Left lung (tissue), 10 donors: ENCODE measurements around the gene TRMT112. TPM values are rescaled to one million over a fixed set of nuclear protein-coding genes. Genes with fewer than 3 reads are reported as not detected.

Experiments used
- ATAC-seq: fragments of 200-7000 bp; cut with Tn5 transposase; one replicate; pipeline ENCODE4 v1.9.1; 2020; ENCODE audit warnings: moderate library complexity
- DNase-seq, 4 donors: peaks; one replicate each; pipeline ENCODE4 v3.0.0-alpha.2; 2013 to 2020
- H3K27ac ChIP-seq, 2 donors: fragments of 200-600 bp; sonication (generic) in 1 of 2; one replicate each; pipeline versions ENCODE4 v1.5.0 to v1.8.0; 2020 to 2021
- H3K27me3 ChIP-seq, 2 donors: fragments of 200-600 bp; sonication (generic) in 1 of 2; one replicate each; pipeline versions ENCODE4 v1.5.0 to v1.8.0; 2020 to 2021
- H3K36me3 ChIP-seq, 2 donors: fragments of 200-600 bp; sonication (generic) in 1 of 2; one replicate each; pipeline versions ENCODE4 v1.5.0 to v1.8.0; 2020 to 2021
- H3K4me1 ChIP-seq, 2 donors: fragments of 200-600 bp; one replicate each; pipeline ENCODE4 v1.8.0; 2021
- H3K4me3 ChIP-seq, 2 donors: fragments of 200-600 bp; sonication (generic) in 1 of 2; one replicate each; pipeline versions ENCODE4 v1.5.0 to v1.8.0; 2020 to 2021; ENCODE audit warnings: mild to moderate bottlenecking in 1 of 2
- H3K9me3 ChIP-seq, 2 donors: fragments of 200-600 bp; sonication (generic) in 1 of 2; one replicate each; pipeline versions ENCODE4 v1.5.0 to v1.8.0; 2020 to 2021
- CTCF ChIP-seq, 2 donors: fragments of 200-600 bp; sonication (generic) in 1 of 2; IDR thresholded peaks; one replicate each; pipeline versions ENCODE4 v1.5.0 to v1.8.0; 2021; ENCODE audit warnings: antibody characterized with exemption in 2 of 2
- intact Hi-C, 2 donors: fragments of 100-400 bp; cut with DNase I; formaldehyde crosslinking; loops; one replicate each; pipeline versions ENCODE4 v1.11.2 to v1.14.2; 2022
- polyA plus RNA-seq, 6 donors: library from polyadenylated mRNA; unstranded; fragments of 120-200 nt; gene quantifications; one replicate each; pipeline ENCODE4 v1.2.1, GENCODE V29; 2013; ENCODE audit not compliant: insufficient read length in 6 of 6
- total RNA-seq, 2 donors: library from RNA; stranded (reverse); fragmentation: NEBNext Ultra II Directional; extraction: Animal tissue kit (Norgen Biotek cat#: 25700); gene quantifications; one replicate each; pipeline ENCODE4 v1.2.1, GENCODE V29; 2021
- donor health status: DM: no; HTN: yes; CAD: no.
- donor health status: DM: no; HTN: no; CAD: no.

TRMT112 gene
- total and polyA plus RNA-seq, 8 donors = 178 to 252 (median 219) TPM

GRCh38 chr11:64298966-64299846, 18.2 kb downstream of the TRMT112 start:
- H3K27ac ChIP-seq = no peak overlapping the region
- no peak for TF ChIP-seq CTCF (IDR thresholded peaks at IDR 0.05)
- peak overlapping the region; percentile 10 to 39 for H3K4me3 ChIP-seq

GRCh38 chr11:64297699-64298358, 19.5 kb downstream of the TRMT112 start:
- H3K4me3 ChIP-seq = no peak overlapping the region
- DNase-seq (no peak), ATAC-seq (no peak)
- no peaks in the 10 kb centered on the region for H3K9me3 ChIP-seq
- H3K27ac ChIP-seq = no peak overlapping the region
- intact Hi-C loops = no loop called here
- no peak for TF ChIP-seq CTCF (IDR thresholded peaks at IDR 0.05)
- peaks cover 15 to 26% of the 10 kb centered on the region in 2 donors for H3K4me1 ChIP-seq
- H3K27me3 ChIP-seq = peaks cover 50 to 82% of the 10 kb centered on the region in 2 donors
- no peaks in the 10 kb centered on the region for H3K36me3 ChIP-seq

More at GRCh38 chr11:64298966-64299846, 18.2 kb downstream of the TRMT112 start:
- H3K9me3 ChIP-seq = no peaks in the 10 kb centered on the region
- peak; percentile 45 for ATAC-seq
- peak in 2 of 4 donors; percentile 72 to 90 for DNase-seq
- H3K36me3 ChIP-seq = no peaks in the 10 kb centered on the region
- H3K27me3 ChIP-seq = peaks cover 42 to 68% of the 10 kb centered on the region in 2 donors
- intact Hi-C loops = no loop called here
- peaks cover 19 to 32% of the 10 kb centered on the region in 2 donors for H3K4me1 ChIP-seq

GRCh38 chr11:64296830-64297698, 20.3 kb downstream of the TRMT112 start:
- no peak for TF ChIP-seq CTCF (IDR thresholded peaks at IDR 0.05)
- ATAC-seq = no peak
- H3K27me3 ChIP-seq = peaks cover 58 to 90% of the 10 kb centered on the region in 2 donors

GRCh38 chr11:64296236-64296635, 21.1 kb downstream of the TRMT112 start:
- ATAC-seq = no peak
- peaks cover 66 to 98% of the 10 kb centered on the region in 2 donors for H3K27me3 ChIP-seq
- H3K4me1 ChIP-seq = peaks cover 21 to 37% of the 10 kb centered on the region in 2 donors
- no peak overlapping the region for H3K27ac ChIP-seq
- no peaks in the 10 kb centered on the region for H3K9me3 ChIP-seq
- no peak for DNase-seq
- TF ChIP-seq CTCF (IDR thresholded peaks at IDR 0.05) = no peak
- intact Hi-C loops = no loop called here
- no peak overlapping the region for H3K4me3 ChIP-seq
- no peaks in the 10 kb centered on the region for H3K36me3 ChIP-seq

More at GRCh38 chr11:64296830-64297698, 20.3 kb downstream of the TRMT112 start:
- Histone ChIP-seq H3K9me3 (no peaks in the 10 kb centered on the region), H3K36me3 (no peaks in the 10 kb centered on the region), H3K27ac (no peak overlapping the region), H3K4me1 (peaks cover 18 to 32% of the 10 kb centered on the region in 2 donors), H3K4me3 (no peak overlapping the region)
- intact Hi-C loops = no loop called here
- DNase-seq = no peak
